GM19372 (cell line): ENCODE measurements around the gene ABHD17B.

ENCODE experiments used
- ATAC-seq: cut with Tn5 transposase; IDR thresholded peaks from one replicate; pipeline ENCODE4 v1.9.1; 2021; ENCODE audit warnings: mild to moderate bottlenecking, low read depth, moderate library complexity; ENCODE audit not compliant: unreplicated experiment

The ABHD17B gene

GRCh38 chr9:71822935-71823334 is 88.1 kb downstream of the ABHD17B start:
- ATAC-seq = no peak

GRCh38 chr9:71822456-71822855 is 88.5 kb downstream of the ABHD17B start:
- no peak for ATAC-seq

GRCh38 chr9:71821405-71821804 is 89.6 kb downstream of the ABHD17B start:
- no peak for ATAC-seq

- no peak for ATAC-seq
Measured at GRCh38 chr9:71820403-71820921, 90.5 kb downstream of the ABHD17B start.

GRCh38 chr9:71819115-71819739 is 91.8 kb downstream of the ABHD17B start:
- no peak for ATAC-seq

GRCh38 chr9:71816916-71817451 is 94.0 kb downstream of the ABHD17B start:
- ATAC-seq = no peak
